Hepatocyte (in vitro differentiated cells): Measurements from ENCODE around the gene SLC35E1. TPM values are rescaled to one million over a fixed set of nuclear protein-coding genes. Genes with fewer than 3 reads are reported as not detected.

Source experiments
- DNase-seq: peaks from one replicate; pipeline ENCODE4 v3.0.0-alpha.2; 2016; ENCODE audit warnings: low spot score
- H2AFZ ChIP-seq: fragments of 200-600 bp; sonication (generic); 2 replicates; pipeline ENCODE4 v1.6.0; 2016; ENCODE audit warnings: antibody characterized with exemption, mild to moderate bottlenecking
- H3K27ac ChIP-seq: fragments of 200-600 bp; sonication (generic); 2 replicates; pipeline ENCODE4 v1.5.1; 2016; ENCODE audit warnings: mild to moderate bottlenecking
- H3K27me3 ChIP-seq: fragments of 200-600 bp; sonication (generic); 2 replicates; pipeline ENCODE4 v1.6.1; 2016
- H3K36me3 ChIP-seq: fragments of 200-600 bp; sonication (generic); replicated peaks from 2 replicates; pipeline ENCODE4 v1.5.1; 2016; ENCODE audit warnings: low read depth; ENCODE audit not compliant: insufficient read depth
- H3K4me1 ChIP-seq: fragments of 200-600 bp; sonication (generic); 2 replicates; pipeline ENCODE4 v1.5.1; 2016; ENCODE audit warnings: mild to moderate bottlenecking, moderate library complexity; ENCODE audit not compliant: insufficient read depth
- H3K4me2 ChIP-seq: fragments of 200-600 bp; sonication (generic); 2 replicates; pipeline ENCODE4 v1.6.0; 2016
- H3K4me3 ChIP-seq: fragments of 200-600 bp; sonication (generic); 2 replicates; pipeline ENCODE4 v1.5.1; 2016; ENCODE audit warnings: mild to moderate bottlenecking
- H3K79me2 ChIP-seq: fragments of 200-600 bp; sonication (generic); 2 replicates; pipeline ENCODE4 v1.6.0; 2017; ENCODE audit warnings: mild to moderate bottlenecking
- H3K9me2 ChIP-seq: fragments of 200-600 bp; sonication (generic); replicated peaks from 2 replicates; pipeline ENCODE4 v1.6.0; 2017; ENCODE audit warnings: mild to moderate bottlenecking; ENCODE audit not compliant: insufficient read depth
- H3K9me3 ChIP-seq: fragments of 200-600 bp; sonication (generic); 2 replicates; pipeline ENCODE4 v1.5.1; 2016; ENCODE audit warnings: low read depth, mild to moderate bottlenecking
- H4K20me1 ChIP-seq: fragments of 200-600 bp; sonication (generic); 2 replicates; pipeline ENCODE4 v1.6.0; 2016; ENCODE audit warnings: mild to moderate bottlenecking; ENCODE audit not compliant: insufficient read depth, poor library complexity, severe bottlenecking
- EZH2 ChIP-seq: fragments of 200-600 bp; sonication (generic); IDR thresholded peaks from 2 replicates; pipeline ENCODE4 v1.6.1; 2016; ENCODE audit warnings: antibody characterized with exemption, mild to moderate bottlenecking, borderline replicate concordance
- EZH2phosphoT487 ChIP-seq: fragments of 200-600 bp; sonication (generic); IDR thresholded peaks from one replicate; pipeline ENCODE4 v1.6.1; 2018; ENCODE audit warnings: antibody characterized with exemption, mild to moderate bottlenecking, low read depth, moderate library complexity; ENCODE audit not compliant: unreplicated experiment, severe bottlenecking
- WGBS: methylation state at CpG from one replicate; pipeline ENCODE4 v1.1.6; 2016; ENCODE audit warnings: low lambda C conversion rate; ENCODE audit errors: missing lambda C conversion rate; 5-methylcytosine and 5-hydroxymethylcytosine counted together
- polyA plus RNA-seq: library from polyadenylated mRNA; unstranded; fragments of >200 nt; fragmentation: Nextera tagmentation; extraction: Ambion mirVana; gene quantifications from 2 replicates; pipeline ENCODE4 v1.2.1, GENCODE V29; 2016
- total RNA-seq: library from RNA; depleted of rRNA; stranded (reverse); fragments of >200 nt; gene quantifications from 2 replicates; pipeline ENCODE4 v1.2.3, GENCODE V29; 2014
- TF ChIP-seq, protein P1 (sequence below): fragments of 200-600 bp; sonication (generic); IDR thresholded peaks from 2 replicates; pipeline ENCODE4 v1.5.1; 2016; ENCODE audit warnings: antibody characterized with exemption, mild to moderate bottlenecking; ENCODE audit not compliant: poor library complexity

Gene SLC35E1
- total and polyA plus RNA-seq, 2 experiments from 2014 or later: 32.0 to 33.3 TPM

DNA sequence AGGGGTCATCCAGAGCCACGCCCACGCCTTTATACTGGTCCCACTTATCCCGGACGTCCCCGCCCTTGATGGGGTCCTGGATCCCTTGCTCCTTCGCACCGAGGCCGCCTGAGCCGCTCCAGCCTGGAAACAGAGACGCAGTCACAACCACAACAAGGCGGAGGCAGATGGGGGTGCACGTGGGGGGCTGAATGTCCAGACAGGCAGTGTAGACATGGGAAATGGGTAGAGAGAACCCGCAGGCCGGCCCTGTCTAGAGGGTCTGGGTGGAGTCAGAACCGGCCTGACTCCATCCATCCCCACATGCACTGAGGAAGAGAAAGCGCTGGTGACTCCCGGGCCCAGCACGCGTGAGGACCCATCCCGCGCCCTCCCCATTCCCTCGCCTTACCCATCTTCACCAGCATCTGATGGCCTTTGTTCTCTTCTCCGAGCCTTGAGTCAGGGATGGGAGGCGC, 53.0 kb downstream of the SLC35E1 start:
- no peaks in the 10 kb centered on the region for H4K20me1 ChIP-seq
- H3K36me3 ChIP-seq: no peaks in the 10 kb centered on the region
- H3K27ac ChIP-seq: no peak overlapping the region
- H3K4me2 ChIP-seq: no peak overlapping the region
- no peak overlapping the region for H3K4me3 ChIP-seq
- H2AFZ ChIP-seq: no peak overlapping the region
- H3K9me3 ChIP-seq: no peaks in the 10 kb centered on the region
- no peaks in the 10 kb centered on the region for H3K27me3 ChIP-seq
- no peak for DNase-seq
- no peaks in the 10 kb centered on the region for H3K9me2 ChIP-seq
- WGBS: 95% methylated on average over 24 of the region's 24 CpGs
- TF ChIP-seq, protein P1, sequence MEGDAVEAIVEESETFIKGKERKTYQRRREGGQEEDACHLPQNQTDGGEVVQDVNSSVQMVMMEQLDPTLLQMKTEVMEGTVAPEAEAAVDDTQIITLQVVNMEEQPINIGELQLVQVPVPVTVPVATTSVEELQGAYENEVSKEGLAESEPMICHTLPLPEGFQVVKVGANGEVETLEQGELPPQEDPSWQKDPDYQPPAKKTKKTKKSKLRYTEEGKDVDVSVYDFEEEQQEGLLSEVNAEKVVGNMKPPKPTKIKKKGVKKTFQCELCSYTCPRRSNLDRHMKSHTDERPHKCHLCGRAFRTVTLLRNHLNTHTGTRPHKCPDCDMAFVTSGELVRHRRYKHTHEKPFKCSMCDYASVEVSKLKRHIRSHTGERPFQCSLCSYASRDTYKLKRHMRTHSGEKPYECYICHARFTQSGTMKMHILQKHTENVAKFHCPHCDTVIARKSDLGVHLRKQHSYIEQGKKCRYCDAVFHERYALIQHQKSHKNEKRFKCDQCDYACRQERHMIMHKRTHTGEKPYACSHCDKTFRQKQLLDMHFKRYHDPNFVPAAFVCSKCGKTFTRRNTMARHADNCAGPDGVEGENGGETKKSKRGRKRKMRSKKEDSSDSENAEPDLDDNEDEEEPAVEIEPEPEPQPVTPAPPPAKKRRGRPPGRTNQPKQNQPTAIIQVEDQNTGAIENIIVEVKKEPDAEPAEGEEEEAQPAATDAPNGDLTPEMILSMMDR: no peak
- TF ChIP-seq EZH2 (no peak), EZH2phosphoT487 (no peak)
- no peaks in the 10 kb centered on the region for H3K79me2 ChIP-seq
- no peaks in the 10 kb centered on the region for H3K4me1 ChIP-seq

GRCh38 chr19:16518483-16519229, 53.6 kb downstream of the SLC35E1 start:
- Histone ChIP-seq H3K4me3 (no peak overlapping the region), H3K79me2 (no peaks in the 10 kb centered on the region), H3K36me3 (no peaks in the 10 kb centered on the region), H3K4me1 (no peaks in the 10 kb centered on the region), H2AFZ (no peak overlapping the region), H4K20me1 (no peaks in the 10 kb centered on the region), H3K9me3 (no peaks in the 10 kb centered on the region), H3K4me2 (no peak overlapping the region), H3K9me2 (no peaks in the 10 kb centered on the region), H3K27ac (no peak overlapping the region), H3K27me3 (no peaks in the 10 kb centered on the region)
- WGBS: 95% methylated on average over 33 of the region's 33 CpGs
- DNase-seq: no peak
- TF ChIP-seq EZH2 (no peak), EZH2phosphoT487 (no peak)
- TF ChIP-seq, protein P1: no peak

DNA sequence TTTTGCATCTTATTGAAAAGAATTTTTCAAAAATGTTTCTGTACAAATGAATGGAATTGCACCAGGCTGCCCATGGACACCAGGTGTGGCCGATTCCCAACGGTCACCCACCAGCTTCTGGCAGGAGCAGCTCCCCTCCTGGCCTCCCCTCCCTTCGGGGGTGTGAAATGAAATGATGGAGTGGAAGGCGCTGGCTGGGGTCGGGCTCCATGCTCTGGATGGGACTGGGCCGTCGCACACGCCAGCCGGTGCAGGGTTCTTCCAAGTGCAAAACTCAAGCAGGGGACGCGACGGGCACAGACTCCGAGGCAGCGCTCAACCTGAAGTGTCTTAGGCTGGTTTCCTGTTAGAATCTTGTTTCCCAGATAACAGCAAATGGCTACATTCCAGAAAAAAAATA, 54.2 kb downstream of the SLC35E1 start:
- TF ChIP-seq EZH2phosphoT487 (no peak), EZH2 (no peak)
- TF ChIP-seq, protein P1: no peak
- no peak for DNase-seq
- Histone ChIP-seq H4K20me1 (no peaks in the 10 kb centered on the region), H3K9me3 (no peaks in the 10 kb centered on the region), H3K4me1 (no peaks in the 10 kb centered on the region), H3K36me3 (no peaks in the 10 kb centered on the region), H3K4me2 (no peak overlapping the region), H3K79me2 (no peaks in the 10 kb centered on the region), H3K27me3 (no peaks in the 10 kb centered on the region), H3K27ac (no peak overlapping the region), H3K9me2 (no peaks in the 10 kb centered on the region), H2AFZ (no peak overlapping the region), H3K4me3 (no peak overlapping the region)
- WGBS: 95% methylated on average over 14 of the region's 14 CpGs
